Ascending aorta (tissue), 2 donors: ENCODE measurements around the gene SDHB. TPM values are rescaled to one million over a fixed set of nuclear protein-coding genes. Genes with fewer than 3 reads are reported as not detected.

Experiments used
- DNase-seq, 2 donors: peaks; one replicate each; pipeline ENCODE4 v3.0.0-alpha.2; 2019; ENCODE audit warnings: low spot score in 2 of 2
- H3K27ac ChIP-seq, 2 donors: fragments of 200-600 bp; sonication (generic); one replicate each; pipeline ENCODE4 v1.5.1; 2016 to 2017; ENCODE audit warnings: mild to moderate bottlenecking in 1 of 2
- H3K27me3 ChIP-seq: fragments of 200-600 bp; sonication (generic); one replicate; pipeline ENCODE4 v1.5.1; 2017
- H3K36me3 ChIP-seq, 2 donors: fragments of 200-600 bp; sonication (generic); one replicate each; pipeline ENCODE4 v1.5.1; 2016
- H3K4me1 ChIP-seq, 2 donors: fragments of 200-600 bp; sonication (generic); one replicate each; pipeline ENCODE4 v1.5.1; 2016 to 2017; ENCODE audit warnings: mild to moderate bottlenecking in 1 of 2
- H3K4me3 ChIP-seq, 2 donors: fragments of 200-600 bp; sonication (generic); one replicate each; pipeline ENCODE4 v1.5.1; 2016 to 2017; ENCODE audit warnings: mild to moderate bottlenecking in 1 of 2
- H3K9me3 ChIP-seq, 2 donors: fragments of 200-600 bp; sonication (generic); one replicate each; pipeline ENCODE4 v1.5.1; 2016
- intact Hi-C: fragments of 100-400 bp; cut with DNase I; formaldehyde crosslinking; loops from one replicate; pipeline ENCODE4 v1.15.1; 2023
- total RNA-seq: library from RNA; depleted of rRNA; stranded (reverse); fragments of >200 nt; gene quantifications from one replicate; pipeline ENCODE4 v1.1.0, GENCODE V29; 2016
- TF ChIP-seq, protein P1 (sequence below), 3 experiments: fragments of 200-600 bp in 2 of 3; fragments of 450-650 bp in 1 of 3; sonication (generic) in 2 of 3; IDR thresholded peaks; one replicate each; pipeline ENCODE4 v1.5.1; 2016 to 2019; ENCODE audit warnings: antibody characterized with exemption in 3 of 3, mild to moderate bottlenecking in 1 of 3, moderate library complexity in 1 of 3

The SDHB gene
- 112 TPM for total RNA-seq

DNA sequence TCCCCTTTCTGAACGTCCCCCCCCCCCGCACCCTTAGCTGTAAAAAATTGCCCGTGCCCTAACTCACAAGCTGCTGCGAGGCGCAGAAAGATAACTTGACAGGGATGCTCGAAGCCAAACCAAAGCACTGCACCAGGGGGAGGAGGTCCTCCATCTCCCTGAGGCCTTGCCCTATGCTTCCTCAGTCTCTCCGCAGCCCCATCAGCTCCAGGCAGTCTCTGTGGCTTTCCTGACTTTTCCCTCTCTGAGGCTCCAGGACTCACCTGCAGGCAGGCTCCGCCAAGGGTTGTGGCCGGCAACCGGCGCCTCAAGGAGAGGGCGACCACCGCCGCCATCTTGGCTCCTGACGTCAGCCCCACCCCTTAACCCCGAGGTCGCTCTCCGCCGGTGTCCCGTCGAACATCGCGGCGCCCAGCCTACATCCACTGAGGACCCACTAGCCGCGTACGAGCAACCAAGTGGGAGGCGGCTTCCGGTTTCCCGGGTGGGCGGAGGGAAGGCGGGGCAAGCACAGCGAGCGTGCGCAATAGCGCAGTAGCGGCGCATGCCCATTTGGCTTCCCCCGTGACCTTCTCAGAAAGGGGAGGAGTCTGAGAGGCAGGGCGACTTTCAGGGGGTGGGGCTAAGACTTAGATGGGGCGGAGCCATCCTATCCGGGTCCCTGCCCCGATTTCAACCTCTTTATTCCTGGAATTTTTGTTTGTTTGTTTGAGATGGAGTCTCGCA is at the start of gene SDHB:
Gene SDHB, minus strand, starts transcription at position 348 of the 726 bp plus-strand sequence. Its CDS starts 13 bp downstream, at position 335.
- TF ChIP-seq, protein P1, sequence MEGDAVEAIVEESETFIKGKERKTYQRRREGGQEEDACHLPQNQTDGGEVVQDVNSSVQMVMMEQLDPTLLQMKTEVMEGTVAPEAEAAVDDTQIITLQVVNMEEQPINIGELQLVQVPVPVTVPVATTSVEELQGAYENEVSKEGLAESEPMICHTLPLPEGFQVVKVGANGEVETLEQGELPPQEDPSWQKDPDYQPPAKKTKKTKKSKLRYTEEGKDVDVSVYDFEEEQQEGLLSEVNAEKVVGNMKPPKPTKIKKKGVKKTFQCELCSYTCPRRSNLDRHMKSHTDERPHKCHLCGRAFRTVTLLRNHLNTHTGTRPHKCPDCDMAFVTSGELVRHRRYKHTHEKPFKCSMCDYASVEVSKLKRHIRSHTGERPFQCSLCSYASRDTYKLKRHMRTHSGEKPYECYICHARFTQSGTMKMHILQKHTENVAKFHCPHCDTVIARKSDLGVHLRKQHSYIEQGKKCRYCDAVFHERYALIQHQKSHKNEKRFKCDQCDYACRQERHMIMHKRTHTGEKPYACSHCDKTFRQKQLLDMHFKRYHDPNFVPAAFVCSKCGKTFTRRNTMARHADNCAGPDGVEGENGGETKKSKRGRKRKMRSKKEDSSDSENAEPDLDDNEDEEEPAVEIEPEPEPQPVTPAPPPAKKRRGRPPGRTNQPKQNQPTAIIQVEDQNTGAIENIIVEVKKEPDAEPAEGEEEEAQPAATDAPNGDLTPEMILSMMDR (IDR thresholded peaks at IDR 0.05): no peak
- intact Hi-C loops: loop anchor here (2.0 to 10.0 kb wide), 3 partner anchors 41 to 581 kb away; no protein-coding TSS in a partner anchor
- peak; percentile 93 to 99 for DNase-seq

GRCh38 chr1:17102232-17102631 is 48.4 kb upstream of the SDHB start:
- no peak overlapping the region for H3K27ac ChIP-seq
- intact Hi-C loops: no loop called here
- no peaks in the 10 kb centered on the region for H3K27me3 ChIP-seq
- no peaks in the 10 kb centered on the region for H3K4me1 ChIP-seq
- H3K9me3 ChIP-seq: no peaks in the 10 kb centered on the region
- no peaks in the 10 kb centered on the region for H3K36me3 ChIP-seq
- TF ChIP-seq, protein P1 (IDR thresholded peaks at IDR 0.05): no peak
- no peak for DNase-seq
- no peak overlapping the region for H3K4me3 ChIP-seq

More for the DNA sequence above, at the start of gene SDHB:
- Histone ChIP-seq H3K36me3 (peaks cover 0 to 18% of the 10 kb centered on the region in 2 donors), H3K4me1 (peaks cover 4 to 17% of the 10 kb centered on the region in 2 donors), H3K27me3 (no peaks in the 10 kb centered on the region), H3K4me3 (peak within 1 kb of the TSS; percentile 82 to 91), H3K9me3 (no peaks in the 10 kb centered on the region), H3K27ac (peak within 1 kb of the TSS; percentile 73 to 84)

- Histone ChIP-seq H3K9me3 (no peaks in the 10 kb centered on the region), H3K27ac (no peak overlapping the region), H3K4me3 (no peak overlapping the region), H3K27me3 (no peaks in the 10 kb centered on the region), H3K4me1 (no peaks in the 10 kb centered on the region), H3K36me3 (no peaks in the 10 kb centered on the region)
- intact Hi-C loops: no loop called here
- no peak for DNase-seq
- TF ChIP-seq, protein P1 (IDR thresholded peaks at IDR 0.05): no peak
Observed at GRCh38 chr1:17101261-17101660, 47.4 kb upstream of the SDHB start.

- Histone ChIP-seq H3K27me3 (no peaks in the 10 kb centered on the region), H3K4me3 (no peak overlapping the region), H3K27ac (no peak overlapping the region), H3K9me3 (no peaks in the 10 kb centered on the region), H3K36me3 (no peaks in the 10 kb centered on the region), H3K4me1 (no peaks in the 10 kb centered on the region)
- TF ChIP-seq, protein P1 (IDR thresholded peaks at IDR 0.05): no peak
- no peak for DNase-seq
- intact Hi-C loops: no loop called here
Observed at GRCh38 chr1:17099616-17100340, 45.9 kb upstream of the SDHB start.

GRCh38 chr1:17098446-17099317 is 44.9 kb upstream of the SDHB start:
- Histone ChIP-seq H3K27ac (no peak overlapping the region), H3K27me3 (no peaks in the 10 kb centered on the region)

More at GRCh38 chr1:17098446-17099317, 44.9 kb upstream of the SDHB start:
- Histone ChIP-seq H3K4me1 (no peaks in the 10 kb centered on the region), H3K36me3 (no peaks in the 10 kb centered on the region), H3K9me3 (no peaks in the 10 kb centered on the region), H3K4me3 (no peak overlapping the region)
- no peak for DNase-seq
- intact Hi-C loops: no loop called here
- TF ChIP-seq, protein P1 (IDR thresholded peaks at IDR 0.05): no peak
